KG1 (cell line): Measurements from ENCODE around the gene APLP2.
"Not testable (repeated sequence)": the region's sequence is repeated elsewhere in the genome, so short reads cannot be mapped to it uniquely, and the experiment has no call there.

Experiments used
- DNase-seq: peaks from one replicate; lab custom pipeline; 2025; lab: John Stamatoyannopoulos, UW

The APLP2 gene

DNA sequence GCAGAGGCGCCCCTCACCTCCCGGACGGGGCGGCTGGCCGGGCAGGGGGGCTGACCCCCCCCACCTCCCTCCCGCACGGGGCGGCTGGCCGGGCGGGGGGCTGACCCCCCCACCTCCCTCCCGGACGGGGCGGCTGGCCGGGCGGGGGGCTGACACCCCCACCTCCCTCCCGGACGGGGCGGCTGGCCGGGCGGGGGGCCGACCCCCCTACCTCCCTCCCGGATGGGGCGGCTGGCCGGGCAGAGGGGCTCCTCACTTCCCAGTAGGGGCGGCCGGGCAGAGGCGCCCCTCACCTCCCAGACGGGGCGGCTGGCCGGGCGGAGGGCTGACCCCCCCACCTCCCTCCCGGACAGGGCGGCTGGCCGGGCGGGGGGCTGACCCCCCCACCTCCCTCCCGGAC lies 21.5 kb downstream of the APLP2 start:
- not testable (repeated sequence) for DNase-seq

GRCh38 chr11:130092661-130093060 lies 23.0 kb downstream of the APLP2 start:
- no peak for DNase-seq

- no peak for DNase-seq
These were observed 24.9 kb downstream of the APLP2 start for GRCh38 chr11:130094614-130095013.

DNA sequence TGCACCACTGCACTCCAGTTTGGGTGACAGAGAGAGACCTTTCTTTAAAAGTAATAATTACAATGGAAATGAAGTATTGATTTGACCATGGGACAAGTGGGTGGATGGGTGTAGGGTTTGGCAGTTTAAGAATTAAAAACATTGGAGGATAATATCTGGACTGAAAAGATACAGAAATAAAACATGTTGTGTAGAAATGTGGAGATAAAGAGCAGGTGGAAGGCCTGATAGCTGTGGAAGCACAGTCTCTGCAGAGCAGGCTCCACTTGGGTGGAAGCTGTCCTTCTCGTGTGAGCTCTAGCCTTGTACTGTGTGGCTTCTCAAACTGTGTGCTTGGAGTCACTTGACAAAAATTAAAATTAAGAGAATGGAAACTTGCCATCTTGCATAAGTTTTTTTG lies 25.6 kb downstream of the APLP2 start:
- no peak for DNase-seq

GRCh38 chr11:130096042-130096441 lies 26.3 kb downstream of the APLP2 start:
- DNase-seq, result no peak

DNA sequence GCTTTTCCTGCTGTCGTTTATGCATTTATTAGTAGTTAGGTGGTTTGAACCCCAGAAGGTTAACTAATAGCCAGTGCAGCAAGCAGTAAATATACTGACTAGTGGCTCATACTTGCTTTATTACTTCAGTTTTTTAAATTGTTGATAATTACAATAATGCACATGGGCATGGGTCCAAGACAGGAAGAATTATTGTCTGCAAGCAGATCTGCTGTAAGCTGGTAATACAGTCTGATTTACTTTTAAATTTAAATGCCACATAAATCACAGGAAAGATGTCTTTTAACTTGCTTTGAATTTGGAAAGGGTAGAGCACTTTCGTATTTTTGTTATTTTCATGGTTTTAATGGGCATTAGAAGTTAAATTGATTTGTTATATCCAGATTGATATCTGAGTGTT lies 27.1 kb downstream of the APLP2 start:
- DNase-seq, result no peak

- DNase-seq, result no peak
These were observed 27.6 kb downstream of the APLP2 start for GRCh38 chr11:130097285-130097684.

DNA sequence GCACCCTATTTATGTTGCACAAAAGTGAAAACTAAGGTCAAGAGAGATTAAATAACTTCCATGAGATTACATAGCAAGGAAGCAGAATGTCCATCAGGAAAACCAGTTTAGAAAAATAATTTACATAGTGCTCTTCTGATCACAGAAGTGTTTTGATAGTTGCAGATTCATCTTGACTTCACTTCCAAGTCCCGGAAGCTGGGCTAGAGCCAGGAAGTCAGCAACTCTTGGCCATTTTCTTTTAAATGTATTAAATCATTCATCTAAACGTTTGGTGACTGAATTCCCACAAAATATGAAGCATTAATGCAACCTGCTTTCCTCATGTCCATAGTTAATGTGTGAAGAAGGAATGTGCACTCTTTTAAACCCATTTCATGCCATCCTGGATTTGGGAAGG lies 29.7 kb downstream of the APLP2 start:
- DNase-seq, result no peak

- DNase-seq, result no peak
These were observed 30.8 kb downstream of the APLP2 start for GRCh38 chr11:130100381-130101095.

DNA sequence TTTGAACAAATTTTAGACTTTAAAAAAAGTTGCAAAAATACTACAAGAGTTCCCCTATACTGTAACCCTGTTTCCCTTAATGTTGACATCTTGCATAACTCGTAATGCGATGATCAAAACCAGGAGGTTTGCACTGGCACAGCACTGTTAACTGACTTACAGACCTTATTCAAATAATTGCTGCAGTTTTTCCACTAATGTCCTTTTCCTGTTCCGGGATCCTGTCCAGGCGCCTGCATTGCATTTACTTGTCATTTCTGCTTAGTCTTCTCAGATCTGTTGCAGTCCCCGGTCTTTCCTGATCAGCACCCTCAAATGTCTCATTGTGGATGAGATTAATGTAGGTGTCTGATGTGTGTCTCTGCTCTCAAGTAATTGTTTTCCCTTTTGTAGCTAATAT lies 32.0 kb downstream of the APLP2 start:
- DNase-seq, result no peak

GRCh38 chr11:130102301-130103249 lies 32.9 kb downstream of the APLP2 start:
- DNase-seq, result no peak

- no peak for DNase-seq
These were observed 33.7 kb downstream of the APLP2 start for GRCh38 chr11:130103296-130103814.

GRCh38 chr11:130106381-130106780 lies 36.7 kb downstream of the APLP2 start:
- no peak for DNase-seq

DNA sequence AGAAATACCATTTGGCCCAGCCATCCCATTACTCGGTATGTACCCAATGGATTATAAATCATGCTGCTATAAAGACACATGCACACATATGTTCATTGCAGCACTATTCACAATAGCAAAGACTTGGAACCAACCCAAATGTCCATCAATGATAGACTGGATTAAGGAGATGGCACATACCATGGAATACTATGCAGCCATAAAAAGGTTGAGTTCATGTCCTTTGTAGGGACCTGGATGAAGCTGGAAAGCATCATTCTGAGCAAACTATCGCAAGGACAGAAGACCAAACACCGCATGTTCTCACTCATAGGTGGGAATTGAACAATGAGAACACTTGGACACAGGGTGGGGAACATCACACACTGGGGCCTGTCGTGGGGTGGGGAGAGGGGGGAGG lies 39.0 kb downstream of the APLP2 start:
- DNase-seq, result not testable (repeated sequence)

DNA sequence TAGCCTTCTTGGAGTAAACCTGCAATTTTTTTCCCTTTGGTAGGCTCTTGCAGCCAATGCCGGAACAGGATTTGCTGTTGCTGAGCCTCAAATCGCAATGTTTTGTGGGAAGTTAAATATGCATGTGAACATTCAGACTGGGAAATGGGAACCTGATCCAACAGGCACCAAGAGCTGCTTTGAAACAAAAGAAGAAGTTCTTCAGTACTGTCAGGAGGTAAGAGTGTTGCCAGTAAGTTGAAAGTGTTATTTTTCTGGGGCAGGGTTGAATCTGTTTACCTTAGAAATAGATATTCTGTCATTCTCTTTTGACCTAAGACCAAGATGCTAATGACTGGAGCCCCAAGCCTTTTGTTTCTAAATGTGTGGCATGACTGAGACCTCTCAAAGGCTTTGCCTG lies 39.7 kb downstream of the APLP2 start:
- DNase-seq, result no peak

DNA sequence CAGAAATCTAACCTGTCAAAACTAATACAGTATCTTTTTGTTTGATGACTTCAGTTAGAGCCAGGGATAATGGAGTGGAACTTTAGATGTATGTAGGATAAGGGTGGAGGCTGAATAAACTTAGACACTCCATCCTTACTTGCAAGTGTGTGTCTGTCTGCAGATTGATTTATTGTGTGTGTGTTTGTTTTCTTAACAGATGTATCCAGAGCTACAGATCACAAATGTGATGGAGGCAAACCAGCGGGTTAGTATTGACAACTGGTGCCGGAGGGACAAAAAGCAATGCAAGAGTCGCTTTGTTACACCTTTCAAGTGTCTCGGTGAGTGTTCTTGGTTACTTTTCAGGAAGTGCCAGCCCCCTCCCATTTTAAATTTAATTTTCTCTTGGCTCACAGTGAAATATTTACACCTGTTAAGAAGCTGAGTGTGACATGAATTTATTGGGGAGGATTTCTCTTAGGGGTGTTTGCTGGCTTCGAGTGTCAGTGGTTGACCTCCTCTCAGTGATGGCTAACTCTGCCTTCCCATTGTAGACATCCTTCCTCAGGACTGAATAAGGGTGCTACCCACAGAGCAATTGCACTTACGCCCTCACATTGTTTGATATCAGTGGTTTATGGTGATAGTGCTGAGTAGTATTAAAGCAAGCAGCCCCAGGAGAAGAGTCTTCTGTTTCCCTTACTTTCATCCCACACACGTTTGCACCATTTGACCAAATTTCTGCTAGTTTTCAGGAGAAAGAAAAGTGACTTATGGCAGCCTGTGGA lies 40.8 kb downstream of the APLP2 start:
- no peak for DNase-seq

GRCh38 chr11:130112071-130112830 lies 42.6 kb downstream of the APLP2 start:
- no peak for DNase-seq

DNA sequence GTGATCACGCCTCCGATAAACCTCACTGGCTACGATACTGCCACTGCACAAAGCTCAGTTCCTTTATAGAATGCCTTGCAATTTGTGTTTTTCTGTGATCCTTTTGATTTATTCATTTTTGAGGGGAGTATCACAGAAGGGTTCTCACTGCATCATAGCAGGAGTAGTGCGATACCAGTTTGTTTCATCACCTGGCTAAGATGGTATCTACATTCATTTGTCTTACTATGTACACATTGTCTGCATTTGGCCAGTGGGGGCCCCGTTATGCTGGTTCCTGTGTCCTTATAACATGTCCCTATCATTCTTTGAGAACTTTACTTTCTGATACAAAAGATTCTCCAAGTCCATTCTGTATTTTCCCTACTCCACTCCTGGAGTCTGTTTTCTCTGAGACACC lies 44.6 kb downstream of the APLP2 start:
- DNase-seq, result no peak

DNA sequence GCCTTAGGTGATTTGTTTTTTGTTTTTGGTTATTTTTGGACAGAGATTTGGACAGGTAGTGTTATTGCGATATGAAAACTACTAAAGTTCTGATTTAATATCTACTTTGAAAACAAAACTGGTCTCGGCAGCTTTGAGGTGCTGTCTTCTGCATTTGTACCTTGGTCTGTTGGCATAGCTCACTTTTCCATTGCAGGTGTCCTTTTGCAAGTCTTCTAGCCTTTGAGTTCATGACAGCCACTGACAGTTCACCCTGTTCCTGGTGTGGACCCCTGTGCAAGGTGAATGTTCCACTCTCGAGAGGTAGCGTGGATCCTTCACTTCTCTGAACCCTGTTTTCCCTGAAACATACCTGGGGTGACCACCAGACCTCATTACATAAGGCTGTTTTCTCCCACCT lies 45.0 kb downstream of the APLP2 start:
- DNase-seq, result no peak

GRCh38 chr11:130115218-130115617 lies 45.5 kb downstream of the APLP2 start:
- DNase-seq, result no peak

DNA sequence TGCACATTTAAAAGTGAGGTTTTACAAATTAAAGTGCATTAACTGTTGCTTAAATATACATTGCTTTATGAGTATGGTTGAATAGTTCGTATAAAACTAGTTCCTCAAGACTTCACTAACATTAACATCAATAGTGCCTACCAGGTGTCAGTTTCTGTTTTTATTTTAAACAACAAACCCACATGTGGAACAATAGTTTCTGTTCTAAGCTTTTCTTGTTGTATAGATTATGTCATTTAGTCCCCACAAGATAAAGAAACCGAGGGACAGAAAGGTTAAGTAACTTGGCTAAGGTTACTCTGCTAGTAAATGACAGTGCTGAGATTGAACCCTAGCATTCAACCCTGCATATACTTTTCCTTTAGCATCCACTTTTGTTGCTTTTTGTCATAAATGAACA lies 48.5 kb downstream of the APLP2 start:
- no peak for DNase-seq
